Measurements from ENCODE around the gene OR5V1.

OR5V1 gene

GRCh38 chr6:29368765-29369164 is at the start of gene OR5V1:
OR5V1 (minus strand) TSS chr6:29368865; CDS start chr6:29356195, 12,670 bp downstream.
- no peak for DNase-seq (ENCODE audit: low read depth)
- TF ChIP-seq CTCF (IDR thresholded peaks at IDR 0.05; ENCODE audit: insufficient read depth, low read depth, low read length, missing control alignments): no peak
- H3K4me3 ChIP-seq (ENCODE audit: low read length): no peak within 1 kb of the TSS

- peak; percentile 66 for DNase-seq (ENCODE audit: low read depth)
- peak; percentile 46 for TF ChIP-seq CTCF (IDR thresholded peaks at IDR 0.05; ENCODE audit: insufficient read depth, low read depth, low read length, missing control alignments)
- H3K4me3 ChIP-seq (ENCODE audit: low read length): no peak within 1 kb of the TSS
Observed at GRCh38 chr6:29414588-29414987, 45.9 kb upstream of the OR5V1 start, which contains the start of gene OR12D1. OR12D1 (plus strand) TSS chr6:29414928.

- H3K4me3 ChIP-seq (ENCODE audit: low read length): no peak overlapping the region
- no peak for TF ChIP-seq CTCF (IDR thresholded peaks at IDR 0.05; ENCODE audit: insufficient read depth, low read depth, low read length, missing control alignments)
- DNase-seq (ENCODE audit: low read depth): no peak
Observed at GRCh38 chr6:29403801-29404200, 35.1 kb upstream of the OR5V1 start.

GRCh38 chr6:29399525-29399924 is 30.9 kb upstream of the OR5V1 start:
- no peak for DNase-seq (ENCODE audit: low read depth)
- TF ChIP-seq CTCF (IDR thresholded peaks at IDR 0.05; ENCODE audit: insufficient read depth, low read depth, low read length, missing control alignments): no peak
- no peak overlapping the region for H3K4me3 ChIP-seq (ENCODE audit: low read length)

- TF ChIP-seq CTCF (IDR thresholded peaks at IDR 0.05; ENCODE audit: insufficient read depth, low read depth, low read length, missing control alignments): no peak
- no peak for DNase-seq (ENCODE audit: low read depth)
- H3K4me3 ChIP-seq (ENCODE audit: low read length): no peak within 1 kb of the TSS
Observed at GRCh38 chr6:29395331-29395730, 26.7 kb upstream of the OR5V1 start, which contains the start of gene OR12D2. OR12D2 (plus strand) TSS chr6:29395631; CDS start chr6:29396700, 1,069 bp downstream.

- DNase-seq (ENCODE audit: low read depth): no peak
Observed at GRCh38 chr6:29388533-29388932, 19.9 kb upstream of the OR5V1 start.

More at GRCh38 chr6:29388533-29388932, 19.9 kb upstream of the OR5V1 start:
- no peak overlapping the region for H3K4me3 ChIP-seq (ENCODE audit: low read length)
- no peak for TF ChIP-seq CTCF (IDR thresholded peaks at IDR 0.05; ENCODE audit: insufficient read depth, low read depth, low read length, missing control alignments)

All from epithelial cell of esophagus (primary cell).